ENCODE data around the gene PRTFDC1.
"Not testable (repeated sequence)": the region's sequence is repeated elsewhere in the genome, so short reads cannot be mapped to it uniquely, and the experiment has no call there.

PRTFDC1 gene

DNA sequence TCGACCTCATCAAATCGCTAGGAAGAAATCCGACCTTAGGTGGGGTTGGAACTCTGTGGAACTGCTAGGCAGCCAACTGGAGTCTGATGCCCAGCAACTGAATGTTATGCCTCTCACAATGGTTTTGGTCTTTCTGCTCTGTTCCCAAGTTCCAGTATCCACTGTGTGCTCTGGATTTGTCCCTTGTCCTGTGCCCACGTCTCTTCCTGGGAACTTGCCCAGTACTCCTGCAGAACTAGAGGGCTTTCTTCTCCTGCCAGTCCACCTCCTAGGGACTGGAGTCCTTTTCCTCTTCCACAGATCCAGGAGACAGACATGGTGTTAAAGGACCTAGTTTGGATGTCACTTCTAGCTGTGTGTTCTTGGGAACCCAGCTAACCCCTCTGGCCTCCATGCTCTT lies 26.6 kb downstream of the PRTFDC1 start:
- H3K4me3 ChIP-seq (ENCODE audit: low read depth, low read length): no peak overlapping the region
- no peak for TF ChIP-seq CTCF (IDR thresholded peaks at IDR 0.05; ENCODE audit: insufficient read depth, low read depth, low read length, missing control alignments)
- DNase-seq (ENCODE audit: low read depth): no peak

GRCh38 chr10:24924483-24924882 lies 27.9 kb downstream of the PRTFDC1 start:
- H3K4me3 ChIP-seq (ENCODE audit: low read depth, low read length); DNase-seq (ENCODE audit: low read depth): not testable (repeated sequence)

- DNase-seq (ENCODE audit: low read depth); H3K4me3 ChIP-seq (ENCODE audit: low read depth, low read length): not testable (repeated sequence)
Observed at GRCh38 chr10:24922222-24922868, 30.1 kb downstream of the PRTFDC1 start.

- peak; percentile 53 for DNase-seq (ENCODE audit: low read depth)
- no peak for TF ChIP-seq CTCF (IDR thresholded peaks at IDR 0.05; ENCODE audit: insufficient read depth, low read depth, low read length, missing control alignments)
- H3K4me3 ChIP-seq (ENCODE audit: low read depth, low read length): no peak overlapping the region
Observed at GRCh38 chr10:24920907-24921881, 31.2 kb downstream of the PRTFDC1 start.

DNA sequence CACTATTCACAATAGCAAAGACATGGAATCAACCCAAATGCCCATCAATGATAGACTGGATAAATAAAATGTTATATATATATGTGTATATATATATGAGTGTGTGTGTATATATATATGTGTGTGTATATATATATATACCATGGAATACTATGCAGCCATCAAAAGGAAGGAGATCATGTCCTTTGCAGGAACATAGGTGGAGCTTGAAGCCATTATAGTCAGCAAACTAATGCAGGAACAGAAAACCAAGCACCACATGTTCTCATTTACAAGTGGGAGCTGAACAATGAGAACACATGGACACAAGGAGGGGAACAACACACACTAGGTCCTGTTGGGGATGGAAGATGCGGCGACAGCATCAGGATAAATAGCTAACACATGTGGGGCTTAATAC lies 32.2 kb downstream of the PRTFDC1 start:
- H3K4me3 ChIP-seq (ENCODE audit: low read depth, low read length); DNase-seq (ENCODE audit: low read depth): not testable (repeated sequence)

GRCh38 chr10:24919629-24920028 lies 32.8 kb downstream of the PRTFDC1 start:
- DNase-seq (ENCODE audit: low read depth); H3K4me3 ChIP-seq (ENCODE audit: low read depth, low read length): not testable (repeated sequence)

DNA sequence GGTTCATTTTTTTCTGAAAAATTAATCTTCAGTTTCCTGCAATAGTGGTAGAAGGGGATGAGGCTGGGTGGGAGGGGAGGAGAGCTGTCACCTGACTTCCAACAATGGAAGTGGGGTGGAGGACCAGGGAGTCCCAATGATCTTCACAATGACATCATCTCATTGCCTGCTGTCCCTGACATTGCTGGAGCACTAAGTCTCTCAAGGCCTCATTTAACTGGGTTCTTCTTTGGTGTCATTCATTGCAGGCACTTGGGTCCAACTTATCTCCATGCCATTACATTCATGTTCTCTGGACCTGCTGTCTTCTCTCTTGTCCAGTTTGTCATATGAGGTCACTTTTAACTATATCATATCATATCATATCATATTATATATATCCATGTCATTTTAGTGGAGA lies 34.4 kb downstream of the PRTFDC1 start:
- no peak for DNase-seq (ENCODE audit: low read depth)

GRCh38 chr10:24917493-24917892 lies 34.9 kb downstream of the PRTFDC1 start:
- no peak for TF ChIP-seq CTCF (IDR thresholded peaks at IDR 0.05; ENCODE audit: insufficient read depth, low read depth, low read length, missing control alignments)
- H3K4me3 ChIP-seq (ENCODE audit: low read depth, low read length): no peak overlapping the region
- no peak for DNase-seq (ENCODE audit: low read depth)

More for the DNA sequence above, 34.4 kb downstream of the PRTFDC1 start:
- TF ChIP-seq CTCF (IDR thresholded peaks at IDR 0.05; ENCODE audit: insufficient read depth, low read depth, low read length, missing control alignments): no peak
- H3K4me3 ChIP-seq (ENCODE audit: low read depth, low read length): no peak overlapping the region

DNA sequence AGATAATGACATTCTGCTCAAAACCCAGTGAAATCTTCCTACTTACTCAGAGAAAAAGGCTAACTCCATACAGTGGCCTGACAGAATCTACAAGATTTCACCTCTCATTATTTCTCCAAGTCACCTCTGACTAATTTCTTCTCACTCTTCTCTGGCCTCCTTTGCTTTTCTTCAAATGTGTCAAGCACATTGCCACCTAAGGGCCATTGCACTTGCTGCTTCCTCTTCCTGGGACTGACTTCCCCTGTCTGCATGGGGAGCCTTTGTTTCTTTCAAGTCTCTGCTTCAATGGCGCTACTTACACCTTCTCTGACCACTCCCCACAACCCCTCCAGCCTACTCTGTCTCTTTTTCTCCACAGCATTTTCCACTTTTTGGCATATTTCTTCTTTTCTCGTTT lies 36.0 kb downstream of the PRTFDC1 start:
- TF ChIP-seq CTCF (IDR thresholded peaks at IDR 0.05; ENCODE audit: insufficient read depth, low read depth, low read length, missing control alignments): no peak
- no peak overlapping the region for H3K4me3 ChIP-seq (ENCODE audit: low read depth, low read length)
- no peak for DNase-seq (ENCODE audit: low read depth)

Data from GM12865 (cell line).